Measurements from ENCODE around the gene SSBP2.

Gene SSBP2

GRCh38 chr5:81698813-81699212 lies 52.1 kb downstream of the SSBP2 start:
- TF ChIP-seq USF1 (IDR thresholded peaks at IDR 0.05) (no peak), MAX (IDR thresholded peaks at IDR 0.05) (no peak), ZBTB7A (IDR thresholded peaks at IDR 0.05; ENCODE audit: low read depth) (no peak), TAF1 (IDR thresholded peaks at IDR 0.05; ENCODE audit: low read depth) (no peak), YY1 (IDR thresholded peaks at IDR 0.05; ENCODE audit: low read depth) (no peak), REST (IDR thresholded peaks at IDR 0.05; ENCODE audit: low read depth) (no peak), CREB1 (IDR thresholded peaks at IDR 0.05; ENCODE audit: low read depth) (no peak), EP300 (IDR thresholded peaks at IDR 0.05; ENCODE audit: borderline replicate concordance) (no peak), CEBPB (IDR thresholded peaks at IDR 0.05) (no peak), TCF12 (IDR thresholded peaks at IDR 0.05; ENCODE audit: low read depth) (no peak), EGR1 (IDR thresholded peaks at IDR 0.05) (no peak), FOXM1 (IDR thresholded peaks at IDR 0.05; ENCODE audit: borderline replicate concordance, low read depth) (no peak), TEAD4 (IDR thresholded peaks at IDR 0.05) (no peak)

- TF ChIP-seq RAD21 (IDR thresholded peaks at IDR 0.05; ENCODE audit: low read depth), result no peak
- TF ChIP-seq REST (IDR thresholded peaks at IDR 0.05; ENCODE audit: low read depth), result no peak
- TF ChIP-seq TEAD4 (IDR thresholded peaks at IDR 0.05), result no peak
- no peak for TF ChIP-seq FOXM1 (IDR thresholded peaks at IDR 0.05; ENCODE audit: borderline replicate concordance, low read depth)
- no peak for TF ChIP-seq EP300 (IDR thresholded peaks at IDR 0.05; ENCODE audit: borderline replicate concordance)
- no peak for TF ChIP-seq YY1 (IDR thresholded peaks at IDR 0.05; ENCODE audit: low read depth)
- TF ChIP-seq EGR1 (IDR thresholded peaks at IDR 0.05), result no peak
- no peak for TF ChIP-seq CEBPB (IDR thresholded peaks at IDR 0.05)
- no peak for TF ChIP-seq MAX (IDR thresholded peaks at IDR 0.05)
- TF ChIP-seq CREB1 (IDR thresholded peaks at IDR 0.05; ENCODE audit: low read depth), result no peak
- no peak for TF ChIP-seq ZBTB7A (IDR thresholded peaks at IDR 0.05; ENCODE audit: low read depth)
Observed at GRCh38 chr5:81696418-81697397, 54.2 kb downstream of the SSBP2 start.

GRCh38 chr5:81694726-81695125 lies 56.2 kb downstream of the SSBP2 start:
- TF ChIP-seq REST (IDR thresholded peaks at IDR 0.05; ENCODE audit: low read depth), result no peak
- TF ChIP-seq TCF12 (IDR thresholded peaks at IDR 0.05; ENCODE audit: low read depth), result no peak
- TF ChIP-seq EGR1 (IDR thresholded peaks at IDR 0.05), result no peak
- TF ChIP-seq ZBTB7A (IDR thresholded peaks at IDR 0.05; ENCODE audit: low read depth), result no peak
- no peak for TF ChIP-seq NFIC (IDR thresholded peaks at IDR 0.05)
- TF ChIP-seq TEAD4 (IDR thresholded peaks at IDR 0.05), result no peak
- TF ChIP-seq CREB1 (IDR thresholded peaks at IDR 0.05; ENCODE audit: low read depth), result no peak
- TF ChIP-seq FOXM1 (IDR thresholded peaks at IDR 0.05; ENCODE audit: borderline replicate concordance, low read depth), result no peak
- TF ChIP-seq MAX (IDR thresholded peaks at IDR 0.05), result no peak
- TF ChIP-seq USF1 (IDR thresholded peaks at IDR 0.05), result no peak
- no peak for TF ChIP-seq TAF1 (IDR thresholded peaks at IDR 0.05; ENCODE audit: low read depth)
- no peak for TF ChIP-seq EP300 (IDR thresholded peaks at IDR 0.05; ENCODE audit: borderline replicate concordance)
- no peak for TF ChIP-seq CEBPB (IDR thresholded peaks at IDR 0.05)
- TF ChIP-seq YY1 (IDR thresholded peaks at IDR 0.05; ENCODE audit: low read depth), result no peak
- TF ChIP-seq RAD21 (IDR thresholded peaks at IDR 0.05; ENCODE audit: low read depth), result no peak

All from Ishikawa (cell line).